HUES48 (cell line): ENCODE measurements around the gene NT5C3B.
"Not testable (repeated sequence)": the region's sequence is repeated elsewhere in the genome, so short reads cannot be mapped to it uniquely, and the experiment has no call there.

Source experiments
- H3K27ac ChIP-seq: one replicate; pipeline ENCODE4 v1.7.0; 2013; ENCODE audit warnings: low read depth, low read length, inconsistent platforms
- H3K27me3 ChIP-seq: 2 replicates; pipeline ENCODE4 v1.6.1; 2013; ENCODE audit warnings: mild to moderate bottlenecking, low read length; ENCODE audit not compliant: control insufficient read depth, insufficient read depth
- H3K36me3 ChIP-seq: 2 replicates; pipeline ENCODE4 v1.6.1; 2013; ENCODE audit warnings: low read length; ENCODE audit not compliant: control insufficient read depth, insufficient read depth
- H3K4me1 ChIP-seq: 2 replicates; pipeline ENCODE4 v1.6.1; 2013; ENCODE audit warnings: mild to moderate bottlenecking, low read length; ENCODE audit not compliant: control insufficient read depth, insufficient read depth
- H3K4me3 ChIP-seq: 2 replicates; pipeline ENCODE4 v1.5.1; 2013; ENCODE audit warnings: mild to moderate bottlenecking, low read depth, low read length
- H3K9ac ChIP-seq: 2 replicates; pipeline ENCODE4 v1.6.1; 2013; ENCODE audit warnings: mild to moderate bottlenecking, low read depth, low read length, moderate library complexity
- H3K9me3 ChIP-seq: 2 replicates; pipeline ENCODE4 v1.6.1; 2013; ENCODE audit warnings: low read length; ENCODE audit not compliant: control insufficient read depth, insufficient read depth

The NT5C3B gene

GRCh38 chr17:41777574-41778188 is 58.4 kb downstream of the NT5C3B start:
- no peak overlapping the region for H3K4me3 ChIP-seq
- H3K27ac ChIP-seq, result peak overlapping the region; percentile 71
- H3K27me3 ChIP-seq, result no peaks in the 10 kb centered on the region
- H3K4me1 ChIP-seq, result peaks cover 29% of the 10 kb centered on the region
- H3K9ac ChIP-seq, result no peak overlapping the region
- H3K36me3 ChIP-seq, result no peaks in the 10 kb centered on the region
- no peaks in the 10 kb centered on the region for H3K9me3 ChIP-seq

DNA sequence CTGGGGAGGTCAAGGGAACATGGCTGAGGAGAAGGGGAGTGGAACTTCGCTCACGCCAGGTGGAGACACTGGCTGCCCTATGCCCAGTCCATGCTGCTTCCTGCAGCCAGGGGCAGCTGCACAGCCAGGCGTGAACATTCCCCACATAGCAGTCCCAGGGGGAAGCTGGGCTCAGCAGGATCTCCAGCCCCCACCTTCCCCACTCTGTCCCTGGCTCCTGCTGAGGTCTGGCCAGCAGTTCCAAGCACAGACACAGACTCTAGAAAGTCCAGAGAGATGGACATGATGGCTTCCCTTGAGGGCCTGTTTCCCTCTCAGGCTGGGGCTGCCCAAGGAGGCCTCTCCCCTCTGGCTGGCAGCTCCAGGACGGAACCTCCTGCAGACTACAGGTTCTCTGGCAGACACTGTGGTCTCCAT is 58.9 kb downstream of the NT5C3B start:
- H3K27me3 ChIP-seq, result no peaks in the 10 kb centered on the region
- H3K9ac ChIP-seq, result no peak overlapping the region
- H3K27ac ChIP-seq, result peak overlapping the region; percentile 71
- H3K36me3 ChIP-seq, result no peaks in the 10 kb centered on the region
- no peak overlapping the region for H3K4me3 ChIP-seq
- H3K4me1 ChIP-seq, result peaks cover 30% of the 10 kb centered on the region
- H3K9me3 ChIP-seq, result no peaks in the 10 kb centered on the region

- H3K36me3 ChIP-seq, H3K4me3 ChIP-seq, H3K9me3 ChIP-seq, H3K9ac ChIP-seq, H3K27me3 ChIP-seq: not testable (repeated sequence)
- Histone ChIP-seq H3K27ac (peak overlapping the region; percentile 79), H3K4me1 (peaks cover 33% of the 10 kb centered on the region)
Measured at GRCh38 chr17:41776262-41776900, 59.7 kb downstream of the NT5C3B start.

DNA sequence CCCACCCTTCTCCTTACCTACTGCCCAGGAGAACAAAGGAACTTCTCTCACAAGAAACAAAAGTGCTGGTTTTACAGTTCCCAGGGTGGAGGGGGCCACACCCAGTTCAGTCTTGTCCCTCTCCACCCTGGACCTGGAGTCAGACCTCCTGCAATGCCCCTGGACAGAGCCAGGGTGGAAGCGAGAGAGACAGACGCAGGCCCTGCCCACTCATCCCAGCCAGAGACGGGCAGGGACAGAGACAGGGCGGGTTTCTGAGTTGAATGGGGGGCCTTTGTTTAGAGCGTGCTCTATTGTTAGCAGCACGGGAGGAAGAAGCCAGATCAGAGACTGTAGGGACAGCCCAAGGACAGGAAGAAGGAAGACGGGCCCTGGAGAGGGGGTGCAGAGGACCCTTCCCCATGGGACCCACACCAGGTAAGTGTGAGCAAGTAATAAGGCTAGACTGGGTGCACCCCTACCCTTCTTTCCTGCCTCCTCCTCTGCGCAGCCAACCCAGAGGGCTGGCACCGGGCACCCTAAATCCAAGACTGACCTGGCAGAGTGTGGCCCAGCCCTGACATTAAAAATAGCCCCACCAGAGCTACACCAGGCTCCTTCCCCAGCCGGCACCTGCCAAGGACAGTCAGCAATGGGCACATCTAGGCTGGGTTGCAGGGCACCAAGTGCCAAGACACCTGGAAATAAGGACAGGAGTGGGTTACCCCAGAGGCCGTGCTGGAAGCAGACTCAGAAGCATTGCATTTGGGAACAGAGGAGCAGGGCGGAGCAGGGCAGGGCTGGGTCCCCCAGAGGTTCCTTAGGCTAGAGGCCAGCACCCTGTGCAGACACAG is 60.4 kb downstream of the NT5C3B start:
- H3K9me3 ChIP-seq, result no peaks in the 10 kb centered on the region
- no peak overlapping the region for H3K4me3 ChIP-seq
- H3K27me3 ChIP-seq, result no peaks in the 10 kb centered on the region
- peaks cover 9% of the 10 kb centered on the region for H3K36me3 ChIP-seq
- H3K4me1 ChIP-seq, result peaks cover 33% of the 10 kb centered on the region
- peak overlapping the region; percentile 79 for H3K27ac ChIP-seq
- no peak overlapping the region; the same call in 1 of the 2 replicates for H3K9ac ChIP-seq
